HepG2 (cell line): ENCODE measurements around the gene NARF. TPM values are rescaled to one million over a fixed set of nuclear protein-coding genes. Genes with fewer than 3 reads are reported as not detected.

Experiments
- CHD4 ChIP-seq: fragments of 200-600 bp; sonication (generic); IDR thresholded peaks from 2 replicates; pipeline ENCODE4 v1.7.0; 2017; ENCODE audit warnings: mild to moderate bottlenecking, low read length, borderline replicate concordance
- GATAD2A ChIP-seq: IDR thresholded peaks from 2 replicates; pipeline ENCODE4 v1.6.1; 2016
- HNF4G ChIP-seq, 2 experiments: sonication (generic) in 1 of 2; formaldehyde crosslinking in 1 of 2; IDR thresholded peaks; 2 replicates each; pipeline versions ENCODE4 v1.4.0 to v1.6.1; 2011 to 2020; ENCODE audit warnings: borderline replicate concordance in 2 of 2, low read depth in 2 of 2, mild to moderate bottlenecking in 2 of 2, low read length in 1 of 2, missing genetic modification reagents in 1 of 2, moderate library complexity in 1 of 2
- NBN ChIP-seq: fragments of 450-650 bp; conservative IDR thresholded peaks from 2 replicates; pipeline ENCODE4 v1.6.1; 2017
- POLR2AphosphoS2 ChIP-seq: IDR thresholded peaks from 2 replicates; pipeline ENCODE4 v1.6.1; 2011; ENCODE audit warnings: low read depth, low read length, improper control_type of control experiment
- PRMT3 ChIP-seq: sonication (generic); formaldehyde crosslinking; IDR thresholded peaks from 2 replicates; pipeline ENCODE4 v1.8.1; 2022; ENCODE audit warnings: low read depth, mild to moderate bottlenecking, moderate library complexity, missing genetic modification reagents, borderline replicate concordance
- SAP130 ChIP-seq: IDR thresholded peaks from 2 replicates; pipeline ENCODE4 v1.6.1; 2016; ENCODE audit warnings: low read depth
- TAF1 ChIP-seq: sonication (generic); formaldehyde crosslinking; IDR thresholded peaks from 2 replicates; pipeline ENCODE4 v1.4.0; 2020; ENCODE audit warnings: missing genetic modification reagents
- TRIM24 ChIP-seq: sonication (generic); formaldehyde crosslinking; IDR thresholded peaks from 2 replicates; pipeline ENCODE4 v1.8.0; 2022; ENCODE audit warnings: mild to moderate bottlenecking, missing genetic modification reagents
- U2AF1 ChIP-seq: fragments of 200-400 bp; formaldehyde crosslinking; optimal IDR thresholded peaks from 2 replicates; pipeline ENCODE3; 2017; ENCODE audit warnings: mild to moderate bottlenecking, low read depth, low read length
- ZMYM4 ChIP-seq: sonication (generic); formaldehyde crosslinking; IDR thresholded peaks from 2 replicates; pipeline ENCODE4 v1.8.1; 2023; ENCODE audit warnings: mild to moderate bottlenecking, missing genetic modification reagents
- ZNF430 ChIP-seq: sonication (generic); formaldehyde crosslinking; IDR thresholded peaks from 2 replicates; pipeline ENCODE4 v1.9.0; 2021; ENCODE audit warnings: mild to moderate bottlenecking, missing genetic modification reagents
- ZNF816 ChIP-seq: sonication (generic); formaldehyde crosslinking; IDR thresholded peaks from 2 replicates; pipeline ENCODE4 v1.8.0; 2022; ENCODE audit warnings: missing genetic modification reagents, mild to moderate bottlenecking, borderline replicate concordance
- polyA plus RNA-seq, 8 experiments: library from polyadenylated mRNA; depleted of rRNA in 3 of 8; stranded (reverse) in 7 of 8; unstranded in 1 of 8; fragments of >200 nt; fragmentation: Illumina TruSeq in 4 of 8; extraction: Trizol in 4 of 8; gene quantifications; 2 replicates each; pipeline versions ENCODE4 v1.2.1 to v1.2.3, GENCODE V29; 2011 to 2016; ENCODE audit warnings: low read depth in 4 of 8, missing spikeins in 1 of 8, mixed read lengths in 1 of 8; ENCODE audit not compliant: insufficient read depth in 1 of 8
- total RNA-seq, 5 experiments: library from RNA; depleted of rRNA; stranded (reverse); fragments of >200 nt; fragmentation: Illumina TruSeq; extraction: Trizol; gene quantifications; 2 replicates each; pipeline ENCODE4 v1.2.3, GENCODE V29; 2016; ENCODE audit warnings: low read depth in 1 of 5
- TF ChIP-seq, protein P1 (sequence below): sonication (generic); formaldehyde crosslinking; IDR thresholded peaks from 2 replicates; pipeline ENCODE4 v1.5.1; 2020; ENCODE audit warnings: mild to moderate bottlenecking, missing genetic modification reagents, borderline replicate concordance
- TF ChIP-seq, protein P2 (sequence below): sonication (generic); formaldehyde crosslinking; IDR thresholded peaks from 2 replicates; pipeline ENCODE4 v1.9.0; 2021; ENCODE audit warnings: missing genetic modification reagents, borderline replicate concordance

The NARF gene
- total and polyA plus RNA-seq, 2 of the 13 experiments (the other 11 are each of a cell fraction or from before 2014, with no cell fraction given): 61.1 to 144 TPM

DNA sequence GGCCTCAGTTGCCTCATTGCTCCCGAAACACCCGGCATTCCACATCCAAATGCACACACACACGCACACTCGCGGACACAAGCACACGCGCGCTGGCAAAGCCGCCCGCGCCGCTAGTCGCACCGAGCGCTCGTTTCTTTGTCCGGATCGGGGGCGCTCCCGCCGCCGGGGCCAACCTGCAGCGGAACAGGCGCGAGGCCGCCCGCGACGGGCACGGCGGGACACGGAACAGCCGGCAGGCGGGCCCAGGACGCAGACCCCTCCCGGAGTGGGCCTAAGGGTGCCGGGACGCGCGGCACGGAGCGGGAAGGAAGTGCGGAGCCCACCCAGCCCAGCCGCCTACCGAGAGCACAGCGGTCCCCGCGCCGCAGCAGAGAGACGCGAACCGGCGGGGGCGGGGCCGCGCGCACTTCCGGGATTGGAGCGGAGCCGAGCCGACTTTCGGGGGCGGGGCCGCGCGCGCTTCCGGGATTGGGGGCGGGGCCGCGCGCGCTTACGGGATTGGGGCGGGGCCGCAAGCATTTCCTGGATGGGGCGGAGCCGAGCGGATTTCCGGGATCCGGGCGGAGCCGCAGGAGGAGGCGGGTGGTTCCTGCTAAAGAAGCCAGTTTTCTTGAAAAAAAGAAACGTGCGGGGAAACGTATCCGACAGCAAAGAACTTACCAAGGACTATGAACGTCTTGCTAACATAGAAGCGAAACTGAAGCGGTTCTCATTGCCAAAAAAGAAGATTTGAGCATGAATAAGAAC is 8.0 kb upstream of the NARF start, which contains the start of gene CYBC1 (continued):
- TF ChIP-seq HNF4G (IDR thresholded peaks at IDR 0.05; ENCODE audit: borderline replicate concordance, low read depth, low read length) (no peak), HNF4G (CRISPR knock-in tag; IDR thresholded peaks at IDR 0.05; ENCODE audit: borderline replicate concordance, low read depth) (peak; percentile 35; the same call in 1 of the 2 replicates), TAF1 (peak; percentile 80; the same call in 1 of the 2 replicates), ZMYM4 (CRISPR knock-in tag) (peak; percentile 74), ZNF430 (peak; percentile 53; the same call in 1 of the 2 replicates), SAP130 (CRISPR knock-in tag) (peak; percentile 99), PRMT3 (peak; percentile 89; the same call in 1 of the 2 replicates), NBN (no peak), CHD4 (no peak), TRIM24 (CRISPR knock-in tag) (no peak), GATAD2A (CRISPR knock-in tag) (no peak), ZNF816 (0 out of 2 replicates have a peak, but pooled peaks have one; percentile 28), U2AF1 (peak; percentile 44), POLR2AphosphoS2 (no peak)
- TF ChIP-seq, protein P1, sequence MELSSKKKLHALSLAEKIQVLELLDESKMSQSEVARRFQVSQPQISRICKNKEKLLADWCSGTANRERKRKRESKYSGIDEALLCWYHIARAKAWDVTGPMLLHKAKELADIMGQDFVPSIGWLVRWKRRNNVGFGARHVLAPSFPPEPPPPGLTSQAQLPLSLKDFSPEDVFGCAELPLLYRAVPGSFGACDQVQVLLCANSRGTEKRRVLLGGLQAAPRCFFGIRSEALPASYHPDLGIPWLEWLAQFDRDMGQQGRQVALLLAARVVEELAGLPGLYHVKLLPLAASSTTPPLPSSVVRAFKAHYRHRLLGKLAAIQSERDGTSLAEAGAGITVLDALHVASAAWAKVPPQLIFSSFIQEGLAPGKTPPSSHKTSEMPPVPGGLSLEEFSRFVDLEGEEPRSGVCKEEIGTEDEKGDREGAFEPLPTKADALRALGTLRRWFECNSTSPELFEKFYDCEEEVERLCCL (CRISPR knock-in tag): no peak
- TF ChIP-seq, protein P2, sequence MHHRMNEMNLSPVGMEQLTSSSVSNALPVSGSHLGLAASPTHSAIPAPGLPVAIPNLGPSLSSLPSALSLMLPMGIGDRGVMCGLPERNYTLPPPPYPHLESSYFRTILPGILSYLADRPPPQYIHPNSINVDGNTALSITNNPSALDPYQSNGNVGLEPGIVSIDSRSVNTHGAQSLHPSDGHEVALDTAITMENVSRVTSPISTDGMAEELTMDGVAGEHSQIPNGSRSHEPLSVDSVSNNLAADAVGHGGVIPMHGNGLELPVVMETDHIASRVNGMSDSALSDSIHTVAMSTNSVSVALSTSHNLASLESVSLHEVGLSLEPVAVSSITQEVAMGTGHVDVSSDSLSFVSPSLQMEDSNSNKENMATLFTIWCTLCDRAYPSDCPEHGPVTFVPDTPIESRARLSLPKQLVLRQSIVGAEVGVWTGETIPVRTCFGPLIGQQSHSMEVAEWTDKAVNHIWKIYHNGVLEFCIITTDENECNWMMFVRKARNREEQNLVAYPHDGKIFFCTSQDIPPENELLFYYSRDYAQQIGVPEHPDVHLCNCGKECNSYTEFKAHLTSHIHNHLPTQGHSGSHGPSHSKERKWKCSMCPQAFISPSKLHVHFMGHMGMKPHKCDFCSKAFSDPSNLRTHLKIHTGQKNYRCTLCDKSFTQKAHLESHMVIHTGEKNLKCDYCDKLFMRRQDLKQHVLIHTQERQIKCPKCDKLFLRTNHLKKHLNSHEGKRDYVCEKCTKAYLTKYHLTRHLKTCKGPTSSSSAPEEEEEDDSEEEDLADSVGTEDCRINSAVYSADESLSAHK (CRISPR knock-in tag): no peak
